ENCODE data around the gene MUCL3.

The MUCL3 gene

GRCh38 chr6:30955367-30956042, 14.7 kb downstream of the MUCL3 start:
- Histone ChIP-seq H3K27ac (replicated peaks) (no peak overlapping the region), H3K4me3 (replicated peaks; ENCODE audit: insufficient read depth, low read length) (peak overlapping the region; percentile 31), H3K27me3 (ENCODE audit: insufficient read depth, poor library complexity, severe bottlenecking) (peaks cover 52% of the 10 kb centered on the region)
- TF ChIP-seq POLR2AphosphoS5 (IDR thresholded peaks at IDR 0.05; ENCODE audit: low read depth) (peak; percentile 21; the same call in 1 of the 2 replicates), GABPA (IDR thresholded peaks at IDR 0.05; ENCODE audit: low read depth) (peak; percentile 84), SPI1 (IDR thresholded peaks at IDR 0.05; ENCODE audit: borderline replicate concordance, low read depth) (peak; percentile 38; the same call in 1 of the 2 replicates), REST (IDR thresholded peaks at IDR 0.05; ENCODE audit: insufficient replicate concordance, low read depth) (no peak), CTCF (IDR thresholded peaks at IDR 0.05; ENCODE audit: insufficient read depth, low read length) (no peak)
- peak; percentile 28 to 60 for DNase-seq (ENCODE audit: low read depth in 1 of 2, low spot score in 1 of 2)

GRCh38 chr6:30957716-30958115, 16.9 kb downstream of the MUCL3 start:
- Histone ChIP-seq H3K4me3 (replicated peaks; ENCODE audit: insufficient read depth, low read length) (no peak overlapping the region), H3K27ac (replicated peaks) (no peak overlapping the region), H3K27me3 (ENCODE audit: insufficient read depth, poor library complexity, severe bottlenecking) (peaks cover 47% of the 10 kb centered on the region)
- no peak for TF ChIP-seq CTCF (IDR thresholded peaks at IDR 0.05; ENCODE audit: insufficient read depth, low read length)
- TF ChIP-seq SPI1 (IDR thresholded peaks at IDR 0.05; ENCODE audit: borderline replicate concordance, low read depth), result no peak
- no peak for TF ChIP-seq GABPA (IDR thresholded peaks at IDR 0.05; ENCODE audit: low read depth)
- TF ChIP-seq REST (IDR thresholded peaks at IDR 0.05; ENCODE audit: insufficient replicate concordance, low read depth), result no peak
- TF ChIP-seq POLR2AphosphoS5 (IDR thresholded peaks at IDR 0.05; ENCODE audit: low read depth), result no peak
- DNase-seq (ENCODE audit: low read depth in 1 of 2, low spot score in 1 of 2), result no peak

GRCh38 chr6:30960907-30961673, 20.3 kb downstream of the MUCL3 start:
- Histone ChIP-seq H3K4me3 (replicated peaks; ENCODE audit: insufficient read depth, low read length) (no peak overlapping the region), H3K27ac (replicated peaks) (no peak overlapping the region), H3K27me3 (ENCODE audit: insufficient read depth, poor library complexity, severe bottlenecking) (peaks cover 23% of the 10 kb centered on the region)
- TF ChIP-seq POLR2AphosphoS5 (IDR thresholded peaks at IDR 0.05; ENCODE audit: low read depth), result no peak
- no peak for DNase-seq (ENCODE audit: low read depth in 1 of 2, low spot score in 1 of 2)

GRCh38 chr6:30962716-30963115, 21.9 kb downstream of the MUCL3 start:
- no peak for TF ChIP-seq GABPA (IDR thresholded peaks at IDR 0.05; ENCODE audit: low read depth)
- TF ChIP-seq REST (IDR thresholded peaks at IDR 0.05; ENCODE audit: insufficient replicate concordance, low read depth), result no peak
- no peak for TF ChIP-seq POLR2AphosphoS5 (IDR thresholded peaks at IDR 0.05; ENCODE audit: low read depth)
- TF ChIP-seq CTCF (IDR thresholded peaks at IDR 0.05; ENCODE audit: insufficient read depth, low read length), result no peak
- no peak for TF ChIP-seq SPI1 (IDR thresholded peaks at IDR 0.05; ENCODE audit: borderline replicate concordance, low read depth)
- H3K27me3 ChIP-seq (ENCODE audit: insufficient read depth, poor library complexity, severe bottlenecking), result peaks cover 9% of the 10 kb centered on the region
- no peak overlapping the region for H3K4me3 ChIP-seq (replicated peaks; ENCODE audit: insufficient read depth, low read length)
- H3K27ac ChIP-seq (replicated peaks), result no peak overlapping the region
- no peak for DNase-seq (ENCODE audit: low read depth in 1 of 2, low spot score in 1 of 2)

All from HL-60 (cell line).